GM18499 (cell line): Measurements from ENCODE around the gene MKKS.
A peak's percentile ranks its signal among the peaks of the same experiment; 100 is the strongest.

Experiments
- ATAC-seq: cut with Tn5 transposase; IDR thresholded peaks from one replicate; pipeline ENCODE4 v1.9.1; 2021; ENCODE audit warnings: moderate number of reproducible peaks; ENCODE audit not compliant: insufficient read depth, unreplicated experiment

MKKS gene

DNA sequence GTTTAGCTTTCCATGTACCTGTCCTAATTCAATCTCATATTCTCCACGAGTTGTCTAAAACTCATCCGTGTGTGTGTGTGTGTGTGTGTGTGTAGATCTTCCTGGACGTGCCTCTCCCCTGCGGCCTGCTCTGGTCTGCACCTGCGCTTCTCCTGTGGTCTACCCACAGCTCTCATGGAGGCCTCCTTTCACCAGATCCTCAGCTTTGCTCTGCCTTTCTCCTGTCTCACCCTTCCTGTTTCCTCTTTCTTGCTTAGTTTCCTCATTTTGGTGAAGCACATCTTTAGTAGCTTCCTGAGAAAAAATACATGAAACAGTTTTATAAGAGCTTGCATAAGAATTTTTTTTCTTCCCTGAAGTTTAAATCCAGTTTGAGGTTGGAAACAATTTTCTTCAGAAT lies 19.2 kb upstream of the MKKS start:
- peak; percentile 78 for ATAC-seq

DNA sequence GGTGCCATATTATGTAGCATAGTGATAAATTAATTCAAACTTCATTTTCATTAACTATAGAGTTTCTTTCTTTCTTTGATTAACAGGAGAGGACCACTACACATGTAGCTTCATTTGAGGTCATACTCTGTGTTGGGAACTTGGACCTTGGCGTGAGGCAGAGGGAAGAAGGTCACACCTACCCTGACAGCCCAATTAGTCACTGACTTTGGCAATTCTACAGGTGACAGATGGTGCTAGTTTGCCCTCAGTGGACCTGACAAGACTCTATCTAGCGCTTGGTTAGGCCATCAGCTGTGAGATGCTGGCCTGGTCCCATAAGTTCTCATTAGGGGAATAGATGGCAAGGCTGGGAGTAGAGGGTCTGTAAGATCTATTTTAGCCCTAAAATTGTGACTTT lies 15.2 kb upstream of the MKKS start:
- no peak for ATAC-seq

DNA sequence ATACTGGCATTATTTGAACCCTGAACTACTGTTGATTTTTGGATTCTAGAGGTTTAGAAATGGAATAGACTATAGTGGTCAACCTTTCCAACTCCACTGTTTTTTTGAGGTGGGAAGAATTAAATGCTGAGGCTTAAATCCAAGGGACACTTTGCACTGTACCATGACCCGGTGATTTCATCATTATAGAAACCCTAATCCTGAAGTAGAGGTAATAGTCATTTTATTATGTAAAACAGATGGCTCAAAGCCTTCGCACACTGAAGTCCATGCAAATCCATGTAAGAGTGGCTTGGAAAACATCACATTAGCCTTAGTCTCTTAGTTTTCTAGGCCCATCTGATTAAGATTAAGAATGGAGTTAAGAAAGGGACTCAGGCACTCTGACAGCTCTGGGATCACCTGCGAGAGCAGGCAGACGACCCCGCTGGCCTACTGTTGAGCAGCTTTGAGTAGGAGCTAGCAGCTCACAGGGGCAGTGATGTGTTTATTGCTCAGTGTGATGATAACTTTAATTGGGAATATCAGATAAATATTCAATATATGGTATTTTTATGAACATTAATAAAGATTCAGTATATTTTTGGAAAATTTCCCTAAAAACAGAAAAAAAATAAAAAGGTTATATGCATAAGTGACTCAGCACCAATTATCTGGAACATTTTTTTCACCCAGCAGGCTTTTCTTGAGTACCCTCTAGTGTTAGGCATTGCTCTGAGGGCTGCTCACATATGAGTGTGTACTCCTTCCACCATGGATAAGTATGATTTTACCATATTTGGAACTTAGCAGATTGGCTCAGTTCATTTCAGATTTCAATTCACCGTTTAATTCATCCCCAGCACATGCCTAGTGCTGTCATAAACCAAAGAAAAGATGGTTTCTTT lies 14.5 kb upstream of the MKKS start:
- no peak for ATAC-seq

DNA sequence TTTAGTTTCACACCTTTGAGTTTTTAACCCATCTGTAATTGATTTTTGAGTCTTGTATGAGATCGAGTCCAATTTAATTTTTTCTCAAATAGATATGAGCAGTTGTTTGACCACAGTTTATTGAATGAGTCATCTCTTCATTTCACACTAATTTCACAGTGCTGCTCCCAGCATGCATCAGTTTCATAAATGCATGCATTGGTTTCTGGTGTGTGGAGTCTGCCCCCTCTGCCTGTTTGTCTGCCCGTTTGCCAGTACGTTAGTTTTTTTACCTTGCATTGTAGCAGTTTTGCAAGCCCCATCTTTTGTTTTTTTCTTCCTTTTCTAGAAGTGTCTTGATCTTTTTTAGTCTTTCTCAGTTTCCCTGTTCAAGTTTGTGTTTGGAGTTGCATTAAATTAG lies 13.0 kb upstream of the MKKS start:
- peak; percentile 99 for ATAC-seq

DNA sequence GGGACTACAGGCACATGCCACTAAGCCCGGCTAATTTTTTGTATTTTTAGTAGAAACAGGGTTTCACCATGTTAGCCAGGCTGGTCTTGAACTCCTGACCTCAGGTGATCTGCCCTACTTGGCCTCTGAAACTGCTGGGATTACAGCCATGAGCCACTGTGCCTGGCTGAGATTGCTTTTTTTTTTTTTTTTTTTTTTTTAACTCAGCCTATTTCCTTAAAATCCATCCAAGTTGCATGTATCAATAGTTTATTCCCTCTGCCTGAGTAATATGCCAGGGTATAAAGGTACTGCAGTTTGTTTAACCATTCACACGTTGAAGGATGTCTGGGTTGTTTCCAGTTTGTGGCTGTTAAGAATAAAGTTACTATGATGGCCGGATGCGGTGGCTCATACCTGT lies 11.7 kb upstream of the MKKS start:
- ATAC-seq, result no peak

DNA sequence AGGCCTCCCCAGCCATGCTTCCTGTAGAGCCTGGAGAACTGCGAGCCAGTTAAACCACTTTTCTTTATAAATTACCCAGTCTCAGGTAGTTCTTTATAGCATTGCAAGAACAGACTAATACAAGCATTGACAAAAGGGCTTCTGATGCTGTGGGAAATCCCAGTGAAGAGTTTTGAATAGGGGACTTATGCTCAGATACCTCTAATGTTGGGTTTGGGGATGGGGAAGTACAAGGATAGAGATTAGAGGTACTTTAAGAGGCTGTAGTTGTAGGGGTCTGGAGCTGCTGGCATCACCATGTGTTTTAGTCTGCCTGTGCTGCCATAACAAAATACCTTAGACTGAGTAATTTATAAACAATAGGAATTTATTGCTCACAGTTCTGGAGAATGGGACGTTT lies 9.9 kb upstream of the MKKS start:
- ATAC-seq, result no peak

DNA sequence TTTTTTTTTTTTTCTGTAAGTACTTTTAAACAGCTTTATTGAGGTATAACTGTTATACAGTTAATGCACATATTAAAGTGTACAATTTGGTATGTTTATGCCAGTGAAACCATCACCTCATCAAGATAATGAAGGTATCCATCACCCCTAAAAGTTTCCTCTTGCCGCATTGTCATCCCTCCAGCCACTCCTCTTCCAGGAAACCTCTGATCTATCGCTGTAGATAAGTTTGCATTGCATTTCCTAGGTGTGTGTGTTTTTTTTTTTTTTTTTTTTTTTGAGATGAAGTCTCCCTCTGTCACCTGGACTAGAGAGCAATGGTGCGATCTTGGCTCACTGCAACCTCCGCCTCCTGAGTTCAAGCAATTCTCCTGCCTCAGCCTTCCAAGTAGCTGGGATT lies 4.2 kb upstream of the MKKS start:
- ATAC-seq, result no peak

DNA sequence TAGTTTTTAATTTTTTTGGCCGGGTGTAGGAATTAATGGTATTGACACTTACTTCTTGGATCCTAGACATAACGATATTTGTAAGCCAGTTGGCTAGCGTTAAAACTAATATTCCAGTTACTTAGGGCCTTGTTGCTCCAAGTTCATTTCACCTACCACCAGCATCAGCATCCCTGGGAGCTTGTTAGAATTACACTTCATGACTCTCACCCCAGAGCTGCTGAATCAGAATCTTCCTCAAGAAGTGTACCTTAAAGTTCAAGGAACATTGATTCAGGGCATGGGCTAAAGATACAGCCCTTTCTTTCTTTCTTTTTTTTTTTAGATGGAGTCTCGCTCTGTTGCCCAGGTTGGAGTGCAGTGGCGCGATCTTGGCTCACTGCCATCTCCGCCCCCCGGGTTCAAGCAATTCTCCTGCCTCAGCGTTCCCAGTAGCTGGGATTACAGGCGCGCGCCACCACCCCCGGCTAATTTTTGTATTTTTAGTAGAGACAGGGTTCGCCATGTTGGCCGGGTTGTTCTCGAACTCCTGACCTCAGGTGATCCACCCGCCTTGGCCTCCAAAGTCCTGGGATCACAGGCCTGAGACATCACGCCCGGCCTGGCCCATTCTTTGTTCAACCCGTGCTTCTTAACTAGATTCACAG lies 2.2 kb upstream of the MKKS start:
- ATAC-seq, result no peak

DNA sequence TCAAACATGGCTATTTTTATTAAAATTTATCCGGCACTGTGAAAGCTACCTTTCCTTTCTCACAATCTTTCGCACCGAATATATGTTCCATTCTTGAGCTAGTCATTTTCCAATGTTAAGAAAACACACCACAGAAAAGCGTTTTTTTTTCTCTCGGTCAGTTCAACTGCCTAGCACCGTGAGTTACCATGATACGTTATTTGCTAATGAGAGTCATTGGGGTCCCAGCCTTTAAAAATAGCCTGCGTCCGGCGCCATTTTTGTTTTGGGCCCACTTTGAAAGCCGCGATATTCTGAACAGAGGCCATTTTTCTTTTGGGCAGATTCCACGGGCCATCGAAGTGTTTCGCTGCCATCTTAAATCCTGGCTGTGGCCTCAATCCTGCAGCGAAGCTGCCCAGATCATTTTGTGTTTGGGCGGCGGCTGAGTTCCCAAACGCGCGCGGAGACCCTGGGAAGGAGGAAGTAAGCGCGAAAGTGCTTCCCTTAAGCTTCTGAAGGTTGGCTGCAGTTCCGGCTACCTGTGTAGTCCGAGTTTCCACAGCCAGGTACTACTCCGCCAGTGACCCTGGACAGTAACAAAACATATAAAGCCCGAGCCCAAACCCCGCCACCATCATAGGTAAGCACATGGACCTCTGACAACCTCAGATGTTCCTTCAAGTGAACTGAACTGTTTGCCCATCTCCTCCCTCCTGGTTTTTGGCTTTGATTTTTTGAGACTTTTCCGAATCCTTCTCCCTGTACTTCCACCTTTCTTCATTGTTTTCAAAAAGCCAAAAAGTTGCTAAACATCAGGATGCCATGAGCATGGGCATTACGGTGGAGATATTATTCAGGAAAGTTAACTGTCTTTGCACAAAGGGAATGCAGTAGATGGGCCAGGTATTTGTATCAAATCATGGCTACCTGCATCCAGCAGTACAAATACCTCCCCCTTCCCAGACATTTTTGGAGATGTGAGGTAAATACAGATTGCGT lies 1.1 kb upstream of the MKKS start, which contains the start of gene SLX4IP:
SLX4IP (plus strand) TSS at position 474 of the 981 bp plus-strand sequence. CDS start 22,900 bp downstream, outside the sequence.
- peak; percentile 48 for ATAC-seq

DNA sequence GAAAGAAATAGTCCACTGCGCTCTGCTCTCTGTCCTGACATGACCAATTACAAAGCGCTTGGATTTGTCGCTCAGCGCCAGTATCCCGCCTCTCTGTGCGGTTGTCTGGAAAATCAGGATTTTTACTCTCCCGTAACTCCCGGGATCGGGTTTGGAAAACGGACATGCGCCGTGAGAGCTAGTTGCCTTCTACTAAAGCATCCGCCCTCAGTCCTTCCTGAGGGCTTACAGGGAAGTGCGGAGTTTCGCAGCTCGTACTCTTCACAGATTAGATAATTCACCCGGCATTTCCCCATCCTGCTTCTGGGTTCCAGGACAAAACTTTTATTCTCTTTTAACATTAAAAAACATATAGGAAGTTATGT lies 427 bp upstream of the MKKS start:
- ATAC-seq, result peak; percentile 24

DNA sequence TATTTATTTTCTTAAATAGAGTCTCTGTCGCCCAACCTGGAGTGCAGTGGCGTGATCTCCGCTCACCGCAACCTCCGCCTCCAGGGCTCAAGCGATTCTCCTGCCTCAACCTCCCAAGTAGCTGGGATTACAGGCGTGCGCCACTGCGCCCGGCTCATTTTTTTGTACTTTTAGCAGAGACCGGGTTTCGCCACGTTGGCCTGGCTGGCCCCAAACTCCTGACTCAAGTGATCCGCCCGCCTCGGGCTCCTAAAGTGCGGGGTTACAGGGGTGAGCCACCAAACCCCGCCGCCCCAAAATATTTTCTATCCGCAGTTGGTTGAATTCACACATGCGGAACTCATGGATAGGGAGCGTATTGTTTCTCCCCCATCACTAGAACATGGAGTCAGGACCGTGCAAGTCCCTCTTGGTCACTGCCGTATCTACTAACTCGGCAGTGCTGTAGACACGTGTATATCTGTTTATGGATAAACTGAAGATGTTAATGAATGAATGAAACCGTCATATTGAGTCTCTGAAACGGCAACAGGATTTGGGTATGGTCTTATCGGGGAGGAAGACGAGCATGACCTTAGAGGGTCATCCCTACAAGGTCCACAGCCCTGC lies 904 bp downstream of the MKKS start:
- no peak for ATAC-seq

DNA sequence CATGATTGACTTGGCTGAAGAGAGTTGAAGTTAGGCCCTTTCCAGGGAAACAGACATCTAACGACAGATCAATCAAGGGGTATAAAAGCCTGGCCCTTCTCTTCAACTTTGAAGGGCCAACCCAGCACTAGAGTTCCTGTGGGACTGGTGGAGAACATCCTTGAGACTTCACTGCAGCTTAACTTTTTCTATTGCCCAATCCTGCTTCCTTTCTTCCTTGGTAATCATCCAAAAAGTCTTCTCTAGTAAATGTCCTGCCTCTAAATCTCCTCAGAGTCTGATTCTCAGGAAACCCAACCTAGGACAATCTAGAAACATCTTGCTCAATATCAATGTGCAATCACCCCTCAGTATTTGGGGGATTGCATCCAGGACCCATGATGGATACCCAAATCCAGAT lies 1.9 kb downstream of the MKKS start:
- ATAC-seq, result no peak

DNA sequence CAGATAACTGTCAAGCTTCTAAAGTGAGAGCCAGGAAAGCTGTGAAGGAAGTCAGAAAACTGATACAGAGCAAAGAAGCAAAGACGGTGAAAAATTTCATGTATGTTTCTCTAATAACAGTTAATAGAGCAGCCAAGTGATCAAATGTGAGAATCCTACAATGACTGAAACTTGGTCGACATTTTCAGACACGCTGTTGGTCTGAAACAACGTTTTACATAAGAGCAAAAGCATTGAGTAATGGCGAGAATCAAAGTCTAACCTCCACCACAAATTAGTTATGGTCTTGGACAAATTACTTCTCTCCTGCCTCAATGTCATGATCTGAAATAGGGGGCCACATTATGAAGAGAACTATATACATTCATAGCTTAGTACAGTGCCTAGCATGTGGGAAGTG lies 3.3 kb downstream of the MKKS start:
- ATAC-seq, result no peak

DNA sequence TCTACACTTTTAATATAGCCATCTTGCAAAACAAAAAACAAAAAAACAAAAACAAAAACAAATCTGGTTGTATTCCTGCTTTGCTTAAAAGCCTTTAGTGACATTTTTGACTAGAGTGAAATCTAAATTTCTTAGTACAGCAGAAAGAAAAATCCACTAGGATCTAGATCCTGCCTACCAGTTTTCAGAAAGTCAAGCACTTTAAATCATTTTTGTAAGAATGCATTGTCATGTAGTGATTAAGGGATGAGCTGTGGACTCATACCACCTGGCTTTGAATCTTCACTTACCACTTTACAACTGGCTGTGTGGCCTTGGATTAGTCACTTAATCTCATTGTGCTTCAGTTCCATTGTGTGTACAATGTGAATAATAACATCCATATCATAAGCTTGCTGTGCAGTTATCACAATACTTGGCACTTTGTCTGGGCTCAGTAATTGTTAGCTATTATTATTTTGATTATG lies 4.0 kb downstream of the MKKS start:
- ATAC-seq, result no peak

DNA sequence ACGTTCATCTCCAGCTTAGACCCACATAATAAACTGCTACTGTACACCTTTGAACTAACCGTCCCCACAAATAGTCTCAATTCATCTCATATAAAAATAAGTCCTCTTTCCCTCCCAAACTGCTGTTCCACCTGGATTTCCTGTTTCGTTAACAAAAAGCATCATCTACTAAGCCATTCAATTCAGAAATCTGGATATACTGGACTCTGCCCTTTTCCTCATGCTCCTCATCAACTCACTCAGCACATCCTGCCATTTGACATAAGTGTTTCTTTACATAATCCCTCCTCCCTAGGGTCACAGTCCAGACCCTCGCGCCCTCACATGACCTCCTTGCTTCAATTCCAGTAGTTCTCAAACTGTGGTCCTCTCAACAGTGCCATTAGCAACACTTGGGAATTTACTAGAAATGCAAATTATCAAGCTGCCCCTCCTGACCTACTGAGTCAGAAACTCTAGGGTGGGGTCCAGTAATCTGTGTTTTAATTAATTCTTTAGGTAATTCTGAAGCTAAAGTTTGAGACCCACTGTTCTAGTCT lies 4.5 kb downstream of the MKKS start:
- ATAC-seq, result no peak

DNA sequence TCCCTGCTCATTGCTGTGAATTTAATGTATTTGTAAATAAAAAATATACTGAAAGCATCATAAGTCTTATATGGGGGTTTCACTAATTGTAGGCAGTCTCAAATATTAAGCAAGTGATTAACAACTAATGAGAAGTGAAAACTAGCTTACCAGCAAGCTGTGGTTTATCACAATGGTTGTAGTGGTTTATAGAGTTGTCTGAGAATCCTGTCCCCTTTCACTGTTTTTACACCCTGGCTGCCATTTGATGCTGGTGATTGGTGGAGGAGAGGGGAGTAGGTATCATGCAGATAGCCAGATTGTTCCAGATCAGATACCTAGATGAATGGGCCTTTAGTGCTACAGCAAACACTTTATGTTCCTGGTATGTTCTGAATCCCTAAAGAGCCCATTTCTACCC lies 6.0 kb downstream of the MKKS start:
- no peak for ATAC-seq

DNA sequence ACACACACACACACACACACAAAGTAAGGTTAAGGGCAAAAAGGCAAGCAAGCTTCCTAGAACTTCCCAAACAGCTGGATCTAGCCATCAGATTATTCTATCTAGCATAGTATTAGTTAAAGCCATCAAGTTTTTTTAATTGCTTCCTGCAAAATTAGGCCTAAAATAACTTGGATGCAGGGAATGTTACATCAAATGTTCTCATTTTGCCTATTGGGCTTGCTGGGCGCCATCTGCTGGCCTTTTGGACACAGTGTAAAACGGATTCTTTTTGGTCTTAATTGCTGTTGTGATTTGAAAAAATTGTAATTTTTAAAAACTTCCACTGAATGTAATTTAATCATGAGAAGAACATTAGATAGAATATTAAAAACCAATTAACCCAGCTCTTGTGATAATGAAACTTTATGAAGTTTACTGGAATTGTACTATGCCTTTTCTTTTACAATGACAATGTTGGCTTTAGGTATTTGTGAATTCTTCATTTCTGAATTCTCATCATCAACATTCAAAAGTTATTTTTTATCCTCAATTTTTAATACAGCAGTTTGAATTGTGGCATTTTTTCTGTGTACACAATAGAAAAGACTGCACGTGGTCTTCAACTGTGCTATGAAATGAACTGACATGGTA lies 6.8 kb downstream of the MKKS start:
- ATAC-seq, result no peak

DNA sequence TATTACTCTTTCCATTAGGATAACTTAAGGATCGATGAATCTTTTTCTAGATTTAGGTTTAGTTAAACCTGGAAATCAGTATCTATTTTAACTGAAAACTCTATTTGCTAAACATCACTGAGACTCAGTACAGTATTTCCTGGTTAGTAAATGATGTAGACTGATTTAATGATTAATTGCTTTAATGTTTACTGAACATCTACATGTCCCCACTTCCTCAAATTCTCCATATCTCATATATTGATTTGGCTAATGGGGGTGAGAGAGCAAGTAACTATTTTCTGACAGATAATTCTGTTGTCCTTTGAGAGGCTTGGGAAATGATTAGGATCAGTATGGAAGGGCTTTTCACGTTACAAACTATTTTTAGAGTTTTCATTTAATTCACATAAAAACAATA lies 10.3 kb downstream of the MKKS start:
- ATAC-seq, result no peak

DNA sequence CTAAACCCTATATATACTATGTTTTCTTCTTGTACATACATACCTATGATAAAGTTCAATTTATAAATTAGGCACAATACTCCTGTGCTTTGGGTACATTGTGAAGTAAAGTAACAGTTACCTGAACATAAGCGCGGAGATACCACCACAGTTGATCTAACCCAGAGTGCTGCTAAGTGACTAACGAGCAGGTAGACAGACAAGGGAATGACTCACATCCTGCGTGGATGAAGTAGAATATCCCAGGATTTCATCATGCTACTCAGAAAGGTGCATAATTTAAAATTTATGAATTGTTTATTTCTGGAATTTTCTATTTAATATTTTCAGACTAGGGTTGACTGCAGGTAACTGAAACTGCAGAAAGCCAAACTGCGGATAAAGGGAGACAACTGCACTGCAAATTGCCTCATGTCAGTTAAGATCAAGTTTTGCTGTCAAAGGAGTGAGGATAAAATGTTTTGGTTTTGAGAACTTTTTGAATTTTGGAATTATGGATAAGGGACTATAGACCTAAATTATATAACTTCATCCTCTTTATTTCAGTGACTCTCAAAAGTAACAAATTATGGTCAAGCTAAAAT lies 14.4 kb downstream of the MKKS start:
- no peak for ATAC-seq
